G401 (cell line): Measurements from ENCODE around the gene R3HDM4. TPM values are rescaled to one million over a fixed set of nuclear protein-coding genes. Genes with fewer than 3 reads are reported as not detected.
A peak's percentile ranks its signal among the peaks of the same experiment; 100 is the strongest.
"Not testable (repeated sequence)": the region's sequence is repeated elsewhere in the genome, so short reads cannot be mapped to it uniquely, and the experiment has no call there.

Experiments
- DNase-seq: peaks from one replicate; pipeline ENCODE4 v3.0.0-alpha.2; 2015; ENCODE audit warnings: low spot score
- in situ Hi-C: cut with HindIII; loops from 2 replicates; pipeline ENCODE4 v1.10.0; 2016; ENCODE audit warnings: low sequenced_read_pairs, mixed read lengths
- total RNA-seq: library from RNA; depleted of rRNA; stranded (reverse); fragments of >200 nt; shearing (Covaris generic); gene quantifications from 2 replicates; pipeline ENCODE4 v1.2.3, GENCODE V29; 2014

R3HDM4 gene
- total RNA-seq, 1 experiment from 2014 or later: 13.9 TPM

- in situ Hi-C loops: no loop called here
- peak; percentile 25 for DNase-seq
These were observed 43.5 kb downstream of the R3HDM4 start for GRCh38 chr19:869245-870177.

GRCh38 chr19:868458-869244 is 44.4 kb downstream of the R3HDM4 start:
- DNase-seq: no peak
- in situ Hi-C loops: no loop called here

GRCh38 chr19:867855-868457 is 45.1 kb downstream of the R3HDM4 start:
- in situ Hi-C loops: no loop called here
- no peak for DNase-seq

GRCh38 chr19:867301-867793 is 45.7 kb downstream of the R3HDM4 start:
- in situ Hi-C loops: no loop called here

GRCh38 chr19:866769-867300 is 46.2 kb downstream of the R3HDM4 start:
- DNase-seq: no peak
- in situ Hi-C loops: no loop called here

More at GRCh38 chr19:867301-867793, 45.7 kb downstream of the R3HDM4 start:
- DNase-seq: no peak

- no peak for DNase-seq
- in situ Hi-C loops: no loop called here
These were observed 49.8 kb downstream of the R3HDM4 start for GRCh38 chr19:863315-863620.

GRCh38 chr19:862581-863314 is 50.3 kb downstream of the R3HDM4 start:
- no peak for DNase-seq

GRCh38 chr19:861756-862580 is 51.1 kb downstream of the R3HDM4 start:
- in situ Hi-C loops: no loop called here
- no peak for DNase-seq

More at GRCh38 chr19:862581-863314, 50.3 kb downstream of the R3HDM4 start:
- in situ Hi-C loops: no loop called here

- in situ Hi-C loops: no loop called here
- DNase-seq: no peak
These were observed 51.8 kb downstream of the R3HDM4 start for GRCh38 chr19:861141-861755.

- in situ Hi-C loops: no loop called here
- DNase-seq: no peak
These were observed 53.9 kb downstream of the R3HDM4 start, which contains the start of gene CFD for GRCh38 chr19:858868-859843. CFD (plus strand) TSS chr19:859664; CDS start chr19:859690, 26 bp downstream.

GRCh38 chr19:858284-858683 is 54.7 kb downstream of the R3HDM4 start:
- in situ Hi-C loops: no loop called here
- DNase-seq: no peak

GRCh38 chr19:855566-856120 is 57.4 kb downstream of the R3HDM4 start:
- in situ Hi-C loops: no loop called here
- no peak for DNase-seq

- in situ Hi-C loops: no loop called here
- DNase-seq: no peak
These were observed 57.9 kb downstream of the R3HDM4 start for GRCh38 chr19:855142-855541.

- in situ Hi-C loops: no loop called here
- DNase-seq: no peak
These were observed 58.5 kb downstream of the R3HDM4 start for GRCh38 chr19:854549-854948.

- DNase-seq, in situ Hi-C loops: not testable (repeated sequence)
These were observed 59.3 kb downstream of the R3HDM4 start for GRCh38 chr19:853614-854220.
